Suprapubic skin (tissue), 3 donors: ENCODE data around the gene TM4SF20.

Experiments
- CTCF ChIP-seq, 2 donors: fragments of 200-600 bp in 1 of 2; fragments of 450-650 bp in 1 of 2; sonication (generic) in 1 of 2; IDR thresholded peaks; one replicate each; pipeline ENCODE4 v1.5.1; 2016 to 2019; ENCODE audit warnings: antibody characterized with exemption in 2 of 2, mild to moderate bottlenecking in 1 of 2, moderate library complexity in 1 of 2
- EP300 ChIP-seq: sonication (generic); formaldehyde crosslinking; IDR thresholded peaks from one replicate; pipeline ENCODE4 v1.6.1; 2017; ENCODE audit warnings: antibody characterized with exemption
- POLR2A ChIP-seq, 2 donors: fragments of 450-650 bp; IDR thresholded peaks; one replicate each; pipeline ENCODE4 v1.6.1; 2017; ENCODE audit warnings: antibody characterized with exemption in 2 of 2, mild to moderate bottlenecking in 2 of 2, moderate library complexity in 2 of 2

GRCh38 chr2:227348324-227348723, 30.8 kb downstream of the TM4SF20 start:
- TF ChIP-seq CTCF (IDR thresholded peaks at IDR 0.05) (no peak), POLR2A (IDR thresholded peaks at IDR 0.05) (no peak), EP300 (no peak)
